ENCODE measurements around the gene EFNA1. TPM values are rescaled to one million over a fixed set of nuclear protein-coding genes. Genes with fewer than 3 reads are reported as not detected.
"Not testable (repeated sequence)": the region's sequence is repeated elsewhere in the genome, so short reads cannot be mapped to it uniquely, and the experiment has no call there.

The EFNA1 gene
- total and polyA plus RNA-seq, 2 donors (not counting 3 experiments of a cell fraction or from before 2014, with no cell fraction given), result 107 to 289 TPM

DNA sequence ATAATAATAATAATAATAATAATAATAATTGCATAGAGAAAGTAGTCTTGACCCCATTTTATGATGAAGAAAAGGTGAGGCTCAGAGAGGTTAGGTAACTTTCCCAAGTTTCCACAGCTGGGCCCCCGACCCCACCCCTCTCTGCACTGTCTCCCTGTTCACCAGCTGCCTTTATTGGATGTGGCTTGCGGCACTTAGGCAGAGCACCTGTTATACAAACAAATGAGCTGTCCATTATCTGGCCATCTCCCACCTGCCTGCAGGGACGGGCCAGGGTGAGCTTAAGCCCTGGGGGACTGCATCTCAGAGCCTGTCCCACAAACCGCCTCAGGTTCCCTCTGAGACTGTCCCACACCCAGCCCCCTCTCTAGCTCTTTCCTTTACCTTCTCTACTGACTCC lies 10.1 kb upstream of the EFNA1 start:
- ChIA-PET POLR2A (no interaction called here), CTCF (interaction anchor here (1.0 to 4.1 kb wide), 3 partner anchors 11 to 50 kb away, joined by 4 to 42 read pairs (median 6); partner anchors contain the start of gene EFNA1)
- dilution Hi-C loops (cut with MboI; ENCODE audit: extremely low pct_ligation_motif_present, low sequenced_read_pairs) (no loop called here), intact Hi-C loops (cut with micrococcal nuclease) (no loop called here)
- DNase-seq (ENCODE audit: low read depth, low spot score) (no peak), FAIRE-seq (no peak)
- BruUV-seq (replicated peaks), result no TSS peak
- Histone ChIP-seq H4K20me1 (replicated peaks; ENCODE audit: control insufficient read depth, extremely low read depth, insufficient read depth, low read length) (no peaks in the 10 kb centered on the region), H3K27me3 (ENCODE audit: control insufficient read depth in 2 of 2, insufficient read depth in 2 of 2, low read length in 2 of 2) (peaks cover 0 to 4% of the 10 kb centered on the region in 2 experiments), H3K27ac (ENCODE audit: insufficient read depth, low read depth, low read length) (no peak overlapping the region), H2AFZ (ENCODE audit: low read depth, low read length) (no peak overlapping the region), H3K9ac (replicated peaks; ENCODE audit: extremely low read depth, insufficient read depth, low read length) (no peak overlapping the region), H3K9me3 (replicated peaks; ENCODE audit: control insufficient read depth, insufficient read depth, low read length) (no peaks in the 10 kb centered on the region), H3K4me3 (replicated peaks in 1 of 3; ENCODE audit: insufficient read depth in 1 of 3, low read depth in 1 of 3, low read length in 3 of 3) (no peak overlapping the region), H3K36me3 (ENCODE audit: control insufficient read depth in 2 of 2, extremely low read depth in 1 of 2, insufficient read depth in 2 of 2, low read length in 2 of 2) (no peaks in the 10 kb centered on the region), H3K4me2 (ENCODE audit: insufficient read depth, low read length) (no peak overlapping the region), H3K9me1 (replicated peaks; ENCODE audit: control insufficient read depth, extremely low read depth, insufficient read depth, low read length) (no peaks in the 10 kb centered on the region), H3K4me1 (ENCODE audit: control insufficient read depth, extremely low read depth, insufficient read depth, low read length) (no peaks in the 10 kb centered on the region), H3K79me2 (ENCODE audit: control insufficient read depth, insufficient read depth, low read length) (no peaks in the 10 kb centered on the region)
- TF ChIP-seq EZH2 (IDR thresholded peaks at IDR 0.05; ENCODE audit: borderline replicate concordance, low read depth, low read length, severe bottlenecking) (no peak), POLR2A (IDR thresholded peaks at IDR 0.05; ENCODE audit: low read depth, low read length) (no peak), POLR2AphosphoS5 (IDR thresholded peaks at IDR 0.05; ENCODE audit: insufficient read depth, low read depth, low read length) (no peak), MYC (IDR thresholded peaks at IDR 0.05; ENCODE audit: low read depth, low read length) (no peak), CTCF (IDR thresholded peaks at IDR 0.05; ENCODE audit: extremely low read depth in 1 of 2, insufficient read depth in 1 of 2, low read depth in 1 of 2, low read length in 2 of 2) (no peak), FOS (IDR thresholded peaks at IDR 0.05; ENCODE audit: borderline replicate concordance, insufficient read depth, low read length) (no peak), GATA2 (IDR thresholded peaks at IDR 0.05; ENCODE audit: insufficient read depth, insufficient read length, low read depth, low read length) (no peak), JUN (IDR thresholded peaks at IDR 0.05; ENCODE audit: borderline replicate concordance, insufficient read depth, insufficient read length, low read depth) (no peak), MAX (IDR thresholded peaks at IDR 0.05; ENCODE audit: insufficient read depth, insufficient read length) (no peak)

GRCh38 chr1:155118090-155118489 lies 9.6 kb upstream of the EFNA1 start:
- H4K20me1 ChIP-seq (replicated peaks; ENCODE audit: control insufficient read depth, extremely low read depth, insufficient read depth, low read length); H3K27me3 ChIP-seq (ENCODE audit: control insufficient read depth in 2 of 2, insufficient read depth in 2 of 2, low read length in 2 of 2); POLR2A ChIA-PET; H3K9ac ChIP-seq (replicated peaks; ENCODE audit: extremely low read depth, insufficient read depth, low read length); FAIRE-seq; H3K4me1 ChIP-seq (ENCODE audit: control insufficient read depth, extremely low read depth, insufficient read depth, low read length); H3K9me1 ChIP-seq (replicated peaks; ENCODE audit: control insufficient read depth, extremely low read depth, insufficient read depth, low read length); H3K9me3 ChIP-seq (replicated peaks; ENCODE audit: control insufficient read depth, insufficient read depth, low read length); BruUV-seq (replicated peaks); H3K36me3 ChIP-seq (ENCODE audit: control insufficient read depth in 2 of 2, extremely low read depth in 1 of 2, insufficient read depth in 2 of 2, low read length in 2 of 2); H2AFZ ChIP-seq (ENCODE audit: low read depth, low read length); H3K79me2 ChIP-seq (ENCODE audit: control insufficient read depth, insufficient read depth, low read length); dilution Hi-C loops (cut with MboI; ENCODE audit: extremely low pct_ligation_motif_present, low sequenced_read_pairs); H3K4me3 ChIP-seq (replicated peaks in 1 of 3; ENCODE audit: insufficient read depth in 1 of 3, low read depth in 1 of 3, low read length in 3 of 3); intact Hi-C loops (cut with micrococcal nuclease); DNase-seq (ENCODE audit: low read depth, low spot score); H3K27ac ChIP-seq (ENCODE audit: insufficient read depth, low read depth, low read length); H3K4me2 ChIP-seq (ENCODE audit: insufficient read depth, low read length): not testable (repeated sequence)
- CTCF ChIA-PET, result interaction anchor here (1.0 to 4.1 kb wide), 3 partner anchors 10 to 50 kb away, joined by 4 to 42 read pairs (median 6); partner anchors contain the start of gene EFNA1
